Activated CD4-positive, alpha-beta T cell treated with anti-CD3 and anti-CD28 coated beads, Interleukin-2, amount 10 ng/mL, durations not matched to agents 7 days and 5 days (primary cell): ENCODE results near the gene DYNC1H1. TPM values are rescaled to one million over a fixed set of nuclear protein-coding genes. Genes with fewer than 3 reads are reported as not detected.

ENCODE experiments used
- CTCF ChIA-PET: fragments of 350-600 bp; sonication (Branson Sonifier 250); formaldehyde crosslinking; loops from one replicate; lab custom pipeline; 2021; ENCODE audit warnings: antibody characterized with exemption; lab: Charles Lee
- POLR2A ChIA-PET: fragments of 350-600 bp; sonication (Branson Sonifier 250); formaldehyde crosslinking; loops from one replicate; lab custom pipeline; 2021; ENCODE audit warnings: antibody characterized with exemption; lab: Charles Lee
- DNase-seq: peaks from one replicate; pipeline ENCODE4 v3.0.0-alpha.2; 2020
- H3K27ac Mint-ChIP-seq: one replicate; pipeline ENCODE4 v1.8.0; 2021; ENCODE audit warnings: mild to moderate bottlenecking, moderate library complexity, mixed read lengths
- H3K27me3 Mint-ChIP-seq: one replicate; pipeline ENCODE4 v1.8.0; 2021; ENCODE audit warnings: mixed read lengths
- H3K36me3 Mint-ChIP-seq: one replicate; pipeline ENCODE4 v1.8.0; 2021; ENCODE audit warnings: low read depth, mixed read lengths
- H3K4me1 Mint-ChIP-seq: one replicate; pipeline ENCODE4 v1.8.0; 2021; ENCODE audit warnings: mixed read lengths
- H3K4me3 Mint-ChIP-seq: one replicate; pipeline ENCODE4 v1.8.0; 2021; ENCODE audit warnings: mild to moderate bottlenecking, moderate library complexity, mixed read lengths
- H3K9me3 Mint-ChIP-seq: one replicate; pipeline ENCODE4 v1.8.0; 2021; ENCODE audit warnings: mixed read lengths
- total RNA-seq, 2 experiments: library from RNA; stranded (reverse); gene quantifications; one replicate each; pipeline ENCODE4 v1.2.3, GENCODE V29; 2021

The DYNC1H1 gene
- total RNA-seq, 2 experiments from 2014 or later, result 262 to 264 TPM

DNA sequence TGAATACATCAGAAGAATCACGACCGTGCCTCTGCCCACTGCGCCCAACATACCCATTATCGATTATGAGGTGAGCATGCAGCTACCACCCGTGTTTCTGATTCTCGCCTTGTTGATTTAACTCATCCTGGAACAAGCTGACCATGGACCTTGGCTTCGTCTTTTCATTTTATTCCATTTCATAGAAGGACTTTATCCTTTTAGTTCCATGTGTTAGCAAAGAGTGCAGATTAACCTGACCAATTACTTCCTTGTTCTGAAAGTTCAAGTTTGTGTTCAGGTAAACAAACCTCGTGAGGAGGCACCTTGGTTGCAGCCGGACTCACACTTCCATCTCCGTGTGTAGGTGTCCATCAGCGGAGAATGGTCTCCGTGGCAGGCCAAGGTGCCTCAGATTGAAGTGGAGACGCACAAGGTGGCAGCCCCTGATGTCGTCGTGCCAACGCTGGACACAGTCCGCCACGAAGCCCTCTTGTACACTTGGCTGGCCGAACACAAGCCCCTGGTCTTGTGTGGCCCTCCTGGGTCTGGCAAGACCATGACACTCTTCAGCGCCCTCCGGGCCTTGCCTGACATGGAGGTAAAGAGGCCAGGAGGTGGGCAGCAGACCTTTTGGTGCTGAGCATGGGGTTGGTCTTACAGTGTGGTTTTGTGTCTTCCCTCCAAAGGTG is 52.2 kb downstream of the DYNC1H1 start:
- Mint-ChIP-seq H3K4me3 (no peak overlapping the region), H3K27me3 (no peaks in the 10 kb centered on the region), H3K36me3 (peaks cover 83% of the 10 kb centered on the region), H3K4me1 (peaks cover 31% of the 10 kb centered on the region), H3K27ac (no peak overlapping the region), H3K9me3 (no peaks in the 10 kb centered on the region)
- POLR2A ChIA-PET, result no interaction called here
- CTCF ChIA-PET, result interaction anchor here (1.2 kb wide), 1 partner anchor 80 kb away, joined by 4 read pairs; no protein-coding TSS in a partner anchor
- no peak for DNase-seq

DNA sequence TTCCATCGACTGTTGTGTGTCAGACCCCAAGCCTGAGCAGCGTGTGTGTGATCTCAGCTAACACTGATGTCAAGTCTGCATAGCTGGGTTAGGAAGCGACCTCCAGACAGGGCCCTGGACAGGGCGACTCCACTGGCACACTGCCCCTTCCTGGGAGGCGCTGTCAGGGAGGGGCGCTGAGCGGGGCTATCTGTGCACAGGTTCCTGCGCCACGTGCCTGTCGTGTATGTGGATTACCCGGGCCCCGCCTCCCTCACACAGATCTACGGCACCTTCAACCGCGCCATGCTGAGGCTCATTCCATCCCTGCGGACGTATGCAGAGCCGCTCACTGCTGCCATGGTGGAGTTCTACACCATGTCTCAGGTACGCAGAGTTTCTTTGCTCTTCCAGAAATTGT is 53.9 kb downstream of the DYNC1H1 start:
- no peak for DNase-seq
- Mint-ChIP-seq H3K4me3 (no peak overlapping the region), H3K27me3 (no peaks in the 10 kb centered on the region), H3K4me1 (peaks cover 39% of the 10 kb centered on the region), H3K36me3 (peaks cover 78% of the 10 kb centered on the region), H3K27ac (peak overlapping the region; percentile 54), H3K9me3 (no peaks in the 10 kb centered on the region)
- ChIA-PET POLR2A (no interaction called here), CTCF (interaction anchor here (0.6 to 1.4 kb wide), 3 partner anchors 10 to 60 kb away, joined by 3 read pairs; no protein-coding TSS in a partner anchor)

DNA sequence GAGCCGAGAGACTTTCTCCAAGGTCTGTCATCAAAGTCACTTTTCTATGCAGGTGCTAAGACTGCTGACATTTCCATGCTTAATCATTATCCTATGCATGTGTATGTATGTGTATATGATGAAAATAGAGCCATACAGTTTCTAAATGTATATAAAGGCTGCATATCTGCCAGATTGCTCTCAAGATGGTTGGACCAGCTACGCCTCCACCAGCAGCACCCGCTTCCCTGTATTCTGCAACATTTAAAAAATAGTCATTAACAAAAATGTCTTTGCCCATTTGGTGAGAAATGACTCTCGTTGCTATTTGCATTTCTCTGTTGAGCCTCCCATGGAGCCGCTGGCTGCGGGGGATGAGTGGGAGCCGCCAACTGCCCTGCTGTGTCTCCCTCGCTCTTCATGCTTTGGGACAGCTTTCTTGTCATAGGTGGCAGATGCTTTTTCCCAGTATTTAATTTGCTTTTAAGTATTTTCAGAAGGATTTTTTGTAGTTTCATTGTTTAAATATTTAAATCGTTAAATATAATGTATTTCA is 54.7 kb downstream of the DYNC1H1 start:
- Mint-ChIP-seq H3K9me3 (no peaks in the 10 kb centered on the region), H3K27me3 (no peaks in the 10 kb centered on the region), H3K4me3 (no peak overlapping the region), H3K36me3 (peaks cover 74% of the 10 kb centered on the region), H3K27ac (peak overlapping the region; percentile 89), H3K4me1 (peaks cover 39% of the 10 kb centered on the region)
- no peak for DNase-seq
- ChIA-PET CTCF (interaction anchor here (1.0 kb wide), 1 partner anchor 29 kb away, joined by 3 read pairs; no protein-coding TSS in a partner anchor), POLR2A (no interaction called here)

DNA sequence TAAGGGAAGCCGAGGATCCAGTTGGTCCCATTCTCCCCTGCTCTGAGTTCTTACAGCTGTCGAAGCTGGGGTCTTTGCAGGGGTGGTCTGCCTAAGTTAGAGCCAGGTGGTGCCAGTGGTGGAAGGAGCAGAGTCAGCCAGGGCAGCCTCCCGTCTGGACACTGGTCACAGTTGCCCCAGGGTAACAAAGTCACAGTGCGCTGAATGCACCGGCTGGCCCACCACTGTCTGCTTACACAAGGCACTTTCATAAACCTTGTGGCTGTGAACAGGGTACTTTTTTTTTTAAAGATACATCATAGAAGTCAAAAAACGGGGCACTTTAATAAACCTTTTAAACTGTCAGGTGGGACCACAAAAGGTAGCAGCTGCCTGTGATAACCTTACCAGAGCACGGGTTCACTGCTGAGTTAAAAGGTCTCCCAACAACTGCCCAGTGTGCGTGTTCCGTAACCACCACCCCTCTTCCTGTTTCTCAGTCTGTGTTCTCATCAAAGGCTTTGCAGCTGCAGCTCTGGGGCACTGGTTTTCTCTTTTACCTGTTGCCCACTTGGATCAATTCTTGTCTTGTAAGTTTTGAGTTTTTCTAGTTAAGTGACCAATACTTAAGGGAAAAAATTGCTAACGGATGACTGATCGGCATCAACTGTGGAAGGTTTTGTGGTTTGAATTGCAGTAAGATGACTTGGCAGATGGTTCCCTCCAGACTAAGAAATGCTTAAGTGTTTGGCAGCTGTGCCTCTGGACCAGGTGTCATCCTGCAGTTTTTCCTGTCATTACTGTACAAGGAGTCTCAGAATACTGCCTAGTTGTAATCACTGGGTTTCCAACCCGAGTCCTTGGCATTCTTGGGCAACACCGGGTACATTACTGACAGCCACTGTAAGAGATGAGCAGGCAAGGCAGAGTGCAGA is 55.9 kb downstream of the DYNC1H1 start:
- Mint-ChIP-seq H3K4me1 (peaks cover 39% of the 10 kb centered on the region), H3K4me3 (peak overlapping the region; percentile 32)
- POLR2A ChIA-PET, result interaction anchor here (0.6 kb wide), 1 partner anchor 54 kb away, joined by 5 read pairs; no protein-coding TSS in a partner anchor

DNA sequence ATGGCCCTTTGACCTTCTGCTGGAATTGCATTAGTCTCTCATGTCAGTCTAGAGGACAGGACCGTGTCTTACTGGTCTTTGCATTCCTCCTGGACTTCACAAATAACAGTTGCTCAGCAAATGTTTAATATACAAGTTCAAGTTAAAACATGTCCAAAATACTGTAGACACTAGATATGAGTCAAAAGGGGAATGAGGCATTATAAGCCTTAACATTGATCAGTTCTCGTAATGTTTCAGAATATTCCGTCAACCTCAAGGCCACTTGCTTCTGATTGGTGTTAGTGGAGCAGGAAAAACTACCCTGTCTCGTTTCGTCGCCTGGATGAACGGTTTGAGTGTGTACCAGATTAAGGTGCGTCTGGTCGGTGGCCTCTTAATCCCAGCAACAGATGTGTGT is 62.6 kb downstream of the DYNC1H1 start:
- DNase-seq, result no peak
- Mint-ChIP-seq H3K4me1 (peaks cover 12% of the 10 kb centered on the region), H3K9me3 (no peaks in the 10 kb centered on the region), H3K36me3 (peaks cover 67% of the 10 kb centered on the region), H3K27me3 (no peaks in the 10 kb centered on the region), H3K4me3 (no peak overlapping the region), H3K27ac (no peak overlapping the region)
- ChIA-PET POLR2A (no interaction called here), CTCF (interaction anchor here (1.2 kb wide), 1 partner anchor 56 kb away, joined by 3 read pairs; no protein-coding TSS in a partner anchor)

More for the DNA sequence above, 55.9 kb downstream of the DYNC1H1 start:
- Mint-ChIP-seq H3K9me3 (no peaks in the 10 kb centered on the region), H3K27ac (peak overlapping the region; percentile 89), H3K36me3 (peaks cover 70% of the 10 kb centered on the region), H3K27me3 (no peaks in the 10 kb centered on the region)
- DNase-seq, result peak; percentile 77
- CTCF ChIA-PET, result interaction anchor here (0.7 to 1.1 kb wide), 3 partner anchors 10 to 294 kb away, joined by 3 to 4 read pairs (median 3); no protein-coding TSS in a partner anchor

DNA sequence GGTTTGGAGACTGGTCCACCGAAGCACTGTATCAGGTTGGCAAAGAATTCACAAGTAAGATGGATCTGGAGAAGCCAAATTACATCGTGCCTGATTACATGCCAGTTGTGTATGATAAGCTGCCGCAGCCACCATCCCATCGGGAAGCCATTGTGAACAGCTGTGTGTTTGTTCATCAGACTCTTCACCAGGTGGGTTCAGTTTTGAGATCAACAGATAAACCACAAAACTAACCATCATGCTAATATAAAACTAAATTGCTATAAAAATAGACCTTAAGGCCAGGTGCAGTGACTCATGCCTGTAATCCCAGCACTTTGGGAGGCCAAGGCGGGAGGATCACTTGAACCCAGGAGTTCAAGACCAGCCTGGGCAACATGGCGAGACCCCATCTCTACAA is 63.6 kb downstream of the DYNC1H1 start:
- Mint-ChIP-seq H3K27ac (no peak overlapping the region), H3K27me3 (no peaks in the 10 kb centered on the region), H3K4me3 (no peak overlapping the region), H3K4me1 (peaks cover 6% of the 10 kb centered on the region), H3K36me3 (peaks cover 66% of the 10 kb centered on the region), H3K9me3 (no peaks in the 10 kb centered on the region)
- no peak for DNase-seq
- ChIA-PET CTCF (interaction anchor here (1.3 kb wide), 1 partner anchor 13 kb away, joined by 4 read pairs; no protein-coding TSS in a partner anchor), POLR2A (interaction anchor here (0.5 kb wide), 1 partner anchor 29 kb away, joined by 3 read pairs; no protein-coding TSS in a partner anchor)

DNA sequence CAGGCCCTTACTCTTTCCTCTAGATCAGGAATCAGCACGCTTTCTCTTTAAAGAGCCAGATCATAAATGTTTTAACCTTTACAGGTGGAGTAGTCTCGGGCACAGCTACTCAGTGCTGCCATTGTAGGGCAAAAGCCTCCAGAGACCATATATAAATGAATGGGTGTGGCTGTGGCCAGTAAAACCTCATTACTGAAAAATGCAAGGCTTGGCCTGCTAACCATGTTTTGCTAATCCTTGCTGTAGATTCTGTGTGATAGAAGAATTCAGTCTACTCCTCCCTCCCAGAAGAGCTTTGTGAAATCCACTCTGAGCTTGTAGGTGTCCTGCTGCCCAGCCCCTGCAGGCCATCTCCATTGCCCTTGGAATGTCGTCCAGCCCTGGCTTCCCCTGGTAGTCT is 64.4 kb downstream of the DYNC1H1 start:
- no peak overlapping the region for H3K4me3 Mint-ChIP-seq
- H3K36me3 Mint-ChIP-seq, result peaks cover 71% of the 10 kb centered on the region
- POLR2A ChIA-PET, result no interaction called here
- peaks cover 5% of the 10 kb centered on the region for H3K4me1 Mint-ChIP-seq
- H3K9me3 Mint-ChIP-seq, result no peaks in the 10 kb centered on the region
- CTCF ChIA-PET, result interaction anchor here (0.8 to 1.3 kb wide), 2 partner anchors 11 to 14 kb away, joined by 3 to 4 read pairs; no protein-coding TSS in a partner anchor
- DNase-seq, result no peak
- no peak overlapping the region for H3K27ac Mint-ChIP-seq
- no peaks in the 10 kb centered on the region for H3K27me3 Mint-ChIP-seq

DNA sequence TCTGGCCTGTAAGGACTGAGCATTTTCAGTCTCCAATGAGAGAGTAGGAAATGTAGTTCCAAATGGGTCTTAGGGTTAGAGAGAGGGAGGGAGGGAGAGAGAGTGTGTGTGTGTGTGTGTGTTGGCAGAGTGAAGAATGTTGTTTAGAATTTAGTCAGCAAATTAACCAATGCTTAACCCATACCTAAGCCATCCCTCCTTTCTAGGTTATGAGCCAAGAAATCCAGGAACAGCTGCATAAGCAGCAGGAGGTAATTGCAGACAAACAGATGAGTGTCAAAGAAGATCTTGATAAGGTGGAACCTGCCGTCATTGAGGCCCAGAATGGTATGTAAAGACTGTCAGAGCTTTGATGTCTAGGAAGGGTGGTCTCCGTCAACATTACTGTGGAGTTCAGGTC is 65.6 kb downstream of the DYNC1H1 start:
- H3K4me3 Mint-ChIP-seq, result no peak overlapping the region
- H3K4me1 Mint-ChIP-seq, result peaks cover 5% of the 10 kb centered on the region
- ChIA-PET POLR2A (no interaction called here), CTCF (interaction anchor here (0.6 to 1.1 kb wide), 4 partner anchors 16 to 59 kb away, joined by 3 read pairs; no protein-coding TSS in a partner anchor)
- no peak for DNase-seq
- H3K9me3 Mint-ChIP-seq, result no peaks in the 10 kb centered on the region
- H3K27me3 Mint-ChIP-seq, result no peaks in the 10 kb centered on the region
- peaks cover 73% of the 10 kb centered on the region for H3K36me3 Mint-ChIP-seq
- H3K27ac Mint-ChIP-seq, result no peak overlapping the region

DNA sequence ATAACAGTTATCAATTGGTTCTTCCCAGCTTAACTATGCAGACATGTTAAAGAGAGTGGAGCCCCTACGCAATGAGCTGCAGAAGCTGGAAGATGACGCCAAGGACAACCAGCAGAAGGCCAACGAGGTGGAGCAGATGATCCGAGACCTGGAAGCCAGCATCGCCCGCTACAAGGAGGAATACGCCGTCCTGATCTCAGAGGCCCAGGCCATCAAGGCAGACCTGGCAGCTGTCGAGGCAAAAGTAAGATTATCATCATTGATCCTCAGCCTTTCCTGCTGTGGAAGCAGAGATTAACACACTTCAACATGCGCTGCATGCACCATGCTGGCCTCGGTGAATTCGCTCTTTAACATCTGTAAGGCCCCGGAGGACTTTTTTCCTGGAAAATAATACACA is 68.9 kb downstream of the DYNC1H1 start:
- peaks cover 3% of the 10 kb centered on the region for H3K4me1 Mint-ChIP-seq
- DNase-seq, result no peak
- peaks cover 71% of the 10 kb centered on the region for H3K36me3 Mint-ChIP-seq
- POLR2A ChIA-PET, result interaction anchor here (0.6 kb wide), 1 partner anchor 21 kb away, joined by 3 read pairs; no protein-coding TSS in a partner anchor
- H3K9me3 Mint-ChIP-seq, result no peaks in the 10 kb centered on the region
- CTCF ChIA-PET, result interaction anchor here (0.7 to 1.3 kb wide), 2 partner anchors 11 to 64 kb away, joined by 3 to 4 read pairs; no protein-coding TSS in a partner anchor
- no peak overlapping the region for H3K27ac Mint-ChIP-seq
- no peak overlapping the region for H3K4me3 Mint-ChIP-seq
- H3K27me3 Mint-ChIP-seq, result no peaks in the 10 kb centered on the region

DNA sequence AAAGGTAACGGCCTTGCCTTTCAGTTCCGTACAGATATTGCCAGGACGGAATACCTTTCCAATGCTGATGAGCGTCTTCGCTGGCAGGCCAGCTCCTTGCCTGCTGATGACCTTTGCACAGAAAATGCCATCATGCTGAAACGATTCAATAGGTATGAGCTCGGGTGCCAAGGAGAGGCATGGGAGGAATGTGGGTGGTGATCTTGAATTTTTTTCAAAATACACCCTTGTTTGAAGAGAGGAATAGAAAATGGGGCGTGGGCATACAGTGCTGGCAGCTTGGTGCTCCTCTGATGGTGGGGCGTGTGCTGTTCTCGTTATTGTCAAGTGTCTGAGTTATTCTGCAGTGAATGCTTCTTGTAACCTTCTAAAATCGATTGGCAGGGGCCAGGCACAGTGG is 69.9 kb downstream of the DYNC1H1 start:
- no peaks in the 10 kb centered on the region for H3K27me3 Mint-ChIP-seq
- no peak overlapping the region for H3K27ac Mint-ChIP-seq
- no peak overlapping the region for H3K4me3 Mint-ChIP-seq
- H3K36me3 Mint-ChIP-seq, result peaks cover 70% of the 10 kb centered on the region
- no peaks in the 10 kb centered on the region for H3K9me3 Mint-ChIP-seq
- ChIA-PET CTCF (interaction anchor here (1.2 kb wide), 1 partner anchor 28 kb away, joined by 8 read pairs; no protein-coding TSS in a partner anchor), POLR2A (no interaction called here)
- no peaks in the 10 kb centered on the region for H3K4me1 Mint-ChIP-seq
- no peak for DNase-seq

DNA sequence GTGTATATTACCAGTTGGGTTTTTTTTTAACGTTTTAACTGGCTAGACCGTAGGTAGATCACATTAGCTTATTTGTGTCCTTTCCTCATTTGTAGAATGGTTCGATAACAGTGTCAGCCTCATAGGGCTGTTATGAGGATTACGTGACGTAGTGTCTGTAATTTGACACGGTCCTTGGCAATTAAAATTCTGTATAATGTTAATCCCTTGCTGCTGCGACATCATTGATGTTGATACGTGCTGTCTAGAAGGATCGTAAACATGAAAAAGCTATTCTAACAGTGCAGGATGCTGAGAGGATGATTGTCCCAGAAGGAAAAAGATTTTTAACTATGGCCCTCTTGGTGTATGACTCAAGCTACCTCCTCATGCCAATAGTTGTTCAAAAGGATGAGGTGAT is 71.5 kb downstream of the DYNC1H1 start:
- Mint-ChIP-seq H3K36me3 (peaks cover 71% of the 10 kb centered on the region), H3K4me1 (no peaks in the 10 kb centered on the region)

DNA sequence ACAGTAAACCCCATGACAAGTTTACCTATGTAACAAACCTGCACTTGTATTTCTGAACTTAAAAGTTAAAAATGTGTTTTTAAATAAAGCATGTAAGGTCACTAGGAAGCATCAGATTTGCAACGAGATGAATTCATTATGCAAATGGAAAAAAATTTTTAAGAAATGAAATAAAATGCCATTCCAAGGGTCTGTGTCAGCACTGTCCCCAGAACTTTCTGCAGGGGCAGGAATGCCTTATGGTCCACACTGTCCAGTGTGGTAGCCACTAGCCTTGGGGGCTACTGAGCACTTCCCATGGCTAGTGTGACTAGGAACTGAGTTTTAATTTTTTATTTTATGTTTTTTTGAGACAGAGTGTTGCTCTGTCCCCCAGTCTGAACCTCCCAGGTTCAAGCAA is 73.3 kb downstream of the DYNC1H1 start:
- Mint-ChIP-seq H3K4me3 (no peak overlapping the region), H3K27ac (no peak overlapping the region), H3K27me3 (no peaks in the 10 kb centered on the region), H3K36me3 (peaks cover 79% of the 10 kb centered on the region), H3K9me3 (no peaks in the 10 kb centered on the region), H3K4me1 (no peaks in the 10 kb centered on the region)
- DNase-seq, result no peak
- POLR2A ChIA-PET, result no interaction called here
- CTCF ChIA-PET, result interaction anchor here (0.7 kb wide), 1 partner anchor 37 kb away, joined by 6 read pairs; no protein-coding TSS in a partner anchor

More for the DNA sequence above, 71.5 kb downstream of the DYNC1H1 start:
- Mint-ChIP-seq H3K4me3 (no peak overlapping the region), H3K27me3 (no peaks in the 10 kb centered on the region), H3K9me3 (no peaks in the 10 kb centered on the region), H3K27ac (no peak overlapping the region)
- POLR2A ChIA-PET, result no interaction called here
- CTCF ChIA-PET, result interaction anchor here (0.7 to 1.3 kb wide), 4 partner anchors 13 to 26 kb away, joined by 3 to 4 read pairs (median 3); no protein-coding TSS in a partner anchor
- no peak for DNase-seq
